CD4-positive, alpha-beta T cell treated with Interferon gamma for 1 hour (primary cell): ENCODE data around the gene C4orf17.
"Not testable (repeated sequence)": the region's sequence is repeated elsewhere in the genome, so short reads cannot be mapped to it uniquely, and the experiment has no call there.

Source experiments
- DNase-seq: peaks from one replicate; pipeline ENCODE4 v3.0.0-alpha.2; 2020

The C4orf17 gene

DNA sequence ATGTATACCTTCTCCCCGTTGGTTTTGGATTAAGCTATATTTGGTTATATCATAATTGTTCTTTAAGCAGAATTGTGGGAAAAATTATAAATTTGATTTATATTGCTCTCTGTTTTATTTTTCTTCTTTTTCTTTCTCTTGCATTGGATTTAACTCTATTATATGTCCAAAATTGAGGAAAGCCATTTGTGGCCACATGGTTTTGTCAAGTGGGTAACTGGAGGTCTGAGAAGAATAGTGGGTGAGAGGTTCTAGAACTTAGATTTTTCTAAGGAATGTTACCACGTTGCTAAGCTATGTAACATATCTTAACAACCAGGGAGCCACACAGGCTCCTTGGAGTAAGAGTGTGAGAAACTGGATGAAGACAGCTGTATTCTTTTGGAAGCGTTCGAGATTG is at the start of gene C4orf17:
C4orf17 (plus strand) TSS at position 301 of the 400 bp plus-strand sequence. CDS start 2,061 bp downstream, outside the sequence.
- DNase-seq, result no peak

DNA sequence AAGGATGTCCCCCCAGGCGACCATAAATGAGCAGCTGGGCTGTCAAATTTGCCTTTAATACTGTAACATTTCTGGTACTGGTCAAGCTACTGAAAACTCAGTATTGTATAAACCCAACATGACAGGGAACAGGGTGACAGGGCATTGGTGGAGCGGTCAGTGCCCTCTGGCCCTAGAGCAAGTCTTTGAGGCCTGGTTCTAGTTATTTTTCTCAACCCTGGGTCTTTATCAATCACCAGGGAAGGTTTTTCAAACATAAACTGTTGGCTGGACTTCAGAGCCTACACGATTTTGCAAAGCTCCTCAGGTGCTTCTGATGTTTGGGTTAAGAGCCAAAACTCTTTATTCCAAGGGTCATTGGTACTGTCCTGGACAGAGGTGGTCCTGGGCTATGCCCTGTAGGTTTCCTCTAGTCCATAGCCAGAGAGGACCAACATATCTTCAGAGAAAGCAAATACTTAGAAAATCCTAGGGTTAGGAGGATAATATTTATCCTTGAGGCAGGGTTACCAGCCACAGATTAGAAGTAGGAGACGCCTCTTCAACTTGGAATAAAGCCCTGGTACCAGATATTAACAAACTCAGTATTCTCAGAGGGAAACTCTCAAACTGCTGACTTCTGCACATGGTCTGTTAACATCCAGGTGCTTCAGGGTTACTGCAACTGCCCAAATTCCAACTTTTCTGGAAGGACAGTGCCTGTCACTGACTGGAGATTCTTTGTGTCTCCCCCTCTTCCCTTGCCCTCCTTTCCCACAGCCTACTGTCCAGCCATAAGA is 49.0 kb upstream of the C4orf17 start:
- DNase-seq, result no peak

DNA sequence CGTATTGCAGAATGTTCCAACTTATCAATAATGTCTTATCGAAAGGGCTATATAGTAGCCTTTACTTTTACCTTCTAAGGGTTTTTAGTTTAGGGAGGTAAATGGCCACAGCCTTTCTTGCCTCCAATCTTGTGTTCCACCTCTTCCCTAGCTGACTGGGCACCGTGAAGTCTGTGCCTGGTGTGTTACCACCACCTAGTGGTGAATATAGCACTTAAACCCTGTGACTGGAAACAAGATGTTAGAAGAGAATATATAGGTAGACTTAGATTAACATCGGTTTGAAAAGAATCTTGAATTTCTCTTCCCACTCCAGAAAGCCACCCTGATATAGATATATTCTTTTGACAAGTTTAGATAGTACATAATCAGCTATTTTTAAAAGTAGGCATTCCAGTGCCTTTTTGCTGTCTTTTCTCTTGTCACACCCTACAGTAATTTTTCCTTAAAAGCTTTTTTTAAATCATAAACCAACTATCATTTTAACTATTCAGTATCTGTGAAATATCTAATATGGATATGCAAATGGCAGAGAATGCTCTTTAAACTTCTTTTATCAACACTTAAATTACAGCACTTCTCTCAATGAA is 47.9 kb upstream of the C4orf17 start:
- DNase-seq, result no peak

DNA sequence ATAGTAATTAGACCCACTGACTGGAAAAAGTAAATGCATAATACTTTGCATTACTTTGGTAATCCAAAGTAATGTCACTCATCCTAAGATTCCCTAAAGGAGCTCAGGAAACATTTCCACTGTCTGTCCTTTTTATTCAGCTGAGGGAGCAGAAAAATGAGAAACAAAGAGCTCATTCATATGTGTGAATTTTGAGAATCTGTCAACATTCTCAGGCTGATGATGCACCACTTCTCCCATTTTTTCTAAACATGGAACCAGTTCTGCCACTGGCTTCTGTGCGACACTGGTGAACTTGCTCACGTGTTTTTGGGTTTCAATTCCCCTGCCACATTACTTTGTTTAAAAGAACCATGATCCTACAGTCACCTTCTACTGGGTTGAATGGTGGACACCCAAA is 47.3 kb upstream of the C4orf17 start:
- DNase-seq, result no peak

DNA sequence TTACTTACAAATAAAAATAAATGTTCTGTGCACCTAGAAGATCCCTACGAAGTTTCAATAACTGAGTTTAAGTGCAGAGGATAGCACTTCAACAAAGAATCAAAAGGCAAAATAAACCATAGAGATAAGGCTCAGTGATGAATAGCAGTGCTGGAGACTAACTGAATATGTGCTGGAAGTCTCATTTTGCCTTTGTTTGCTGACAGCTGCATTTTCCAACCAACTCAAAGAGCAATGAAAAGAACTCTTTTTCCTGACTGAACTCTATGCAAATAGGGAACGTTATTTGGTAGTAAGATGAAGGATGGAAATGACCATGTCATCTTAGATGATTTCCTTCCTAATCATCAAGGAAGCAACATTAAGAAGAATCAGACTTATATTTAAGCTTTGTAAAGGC is 42.9 kb upstream of the C4orf17 start:
- no peak for DNase-seq

DNA sequence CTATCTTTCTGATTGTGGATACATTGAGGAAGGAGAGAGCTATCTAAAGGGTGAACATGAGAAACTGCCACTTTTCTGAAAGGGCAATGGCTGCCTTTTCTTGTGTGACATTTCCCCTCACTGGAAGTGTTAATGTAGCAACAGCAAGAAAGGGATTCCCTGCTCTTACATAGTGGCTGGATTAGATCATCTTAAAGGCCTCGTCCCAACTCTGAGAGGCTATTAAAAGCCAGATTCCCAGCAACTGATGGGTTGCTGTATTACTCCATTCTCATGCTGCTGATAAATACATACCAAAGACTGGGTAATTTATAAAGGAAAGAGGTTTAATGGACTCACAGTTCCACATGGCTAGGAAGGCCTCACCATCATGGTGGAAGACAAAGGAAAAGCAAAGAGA is 41.9 kb upstream of the C4orf17 start:
- no peak for DNase-seq

DNA sequence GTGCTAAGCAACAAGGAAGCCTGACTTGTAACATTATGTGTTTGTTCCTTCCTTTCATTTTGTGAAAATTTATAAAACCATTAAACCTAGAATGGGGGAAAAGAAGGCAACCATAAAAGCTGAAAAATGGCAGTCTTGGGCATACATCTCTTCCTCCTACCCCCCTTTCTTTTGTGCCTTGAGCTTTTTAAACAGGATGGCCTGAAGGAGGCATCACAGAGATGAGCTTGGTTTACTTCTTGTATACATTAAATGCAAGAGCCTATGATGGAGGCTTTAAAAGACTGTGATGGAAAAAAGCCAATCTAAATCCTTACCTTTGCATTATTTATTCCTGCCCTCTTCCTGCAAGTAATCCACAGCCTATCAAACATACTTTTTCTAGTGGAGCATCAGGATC is 39.5 kb upstream of the C4orf17 start:
- no peak for DNase-seq

DNA sequence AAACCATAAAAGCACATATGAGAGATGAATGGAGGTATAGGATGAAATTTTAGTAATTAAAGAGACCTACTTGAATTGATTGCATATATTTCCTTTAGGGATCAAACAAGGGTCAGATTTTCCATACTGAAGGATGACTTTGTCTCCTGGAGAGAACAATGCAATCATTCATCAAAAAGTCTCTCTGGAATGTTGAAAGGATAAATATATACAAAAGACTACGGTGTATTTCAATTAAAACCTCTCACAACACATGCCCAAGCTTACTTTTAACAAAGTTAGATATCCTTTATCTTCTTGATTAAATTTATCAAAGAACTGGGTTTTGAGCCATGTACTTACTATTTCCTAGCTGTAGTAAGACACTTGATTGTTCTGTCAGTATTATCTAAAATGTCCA is 38.9 kb upstream of the C4orf17 start:
- DNase-seq, result no peak

DNA sequence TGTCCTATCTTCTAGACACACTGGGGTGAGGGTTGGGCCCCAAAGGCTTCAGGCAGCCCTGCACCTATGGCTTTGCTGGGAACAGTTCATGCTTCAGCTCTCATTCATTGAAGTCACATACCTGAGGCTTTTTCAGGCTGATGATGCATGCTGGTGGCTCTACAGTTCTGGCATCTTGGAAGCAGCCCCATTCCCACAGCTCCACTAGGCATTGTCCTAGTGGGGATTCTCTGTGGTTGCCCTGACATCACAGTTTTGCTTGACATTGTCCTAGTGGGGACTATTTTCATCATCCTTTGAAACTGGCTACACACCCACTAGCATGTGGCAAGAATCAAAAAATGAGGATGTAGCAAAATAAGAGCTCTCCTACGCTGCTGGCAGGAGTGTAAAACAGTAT is 37.7 kb upstream of the C4orf17 start:
- DNase-seq, result no peak

DNA sequence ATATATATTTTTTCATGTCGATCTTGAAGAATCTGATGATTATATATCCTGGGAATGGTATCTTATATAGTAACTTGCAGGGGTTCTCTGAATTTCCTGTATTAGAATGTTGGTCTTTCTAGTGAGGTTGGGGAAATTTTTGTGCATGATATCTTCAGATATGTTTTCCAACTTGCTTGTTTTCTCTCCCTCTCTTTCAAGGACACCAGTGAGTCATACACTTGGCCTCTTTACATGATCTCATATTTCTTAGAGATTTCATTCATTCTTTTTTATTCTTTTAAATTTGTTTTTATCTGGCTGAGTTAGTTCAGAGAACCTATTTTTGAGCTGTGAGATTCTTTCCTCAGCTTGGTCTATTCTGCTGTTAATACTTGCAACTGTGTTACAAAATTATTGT is 27.2 kb upstream of the C4orf17 start:
- no peak for DNase-seq

DNA sequence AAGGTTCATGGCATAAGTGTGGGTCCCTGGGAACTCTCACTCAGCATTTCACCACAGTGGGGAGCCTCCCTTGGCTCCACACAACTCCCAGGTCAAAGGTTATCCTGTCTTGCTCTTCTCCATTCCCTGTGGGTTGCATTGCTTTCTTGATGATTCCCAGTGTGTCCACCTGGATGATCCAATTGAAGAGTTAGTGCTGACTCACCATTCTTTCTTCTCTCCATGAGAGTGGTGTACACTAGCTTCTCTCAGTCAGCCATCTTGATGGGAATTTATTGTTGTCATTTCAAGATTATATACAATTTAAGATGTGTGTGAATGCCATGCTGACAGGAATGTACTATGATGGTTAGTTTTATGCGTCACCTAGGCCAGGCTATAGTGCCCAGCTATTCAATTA is 25.6 kb upstream of the C4orf17 start:
- no peak for DNase-seq

DNA sequence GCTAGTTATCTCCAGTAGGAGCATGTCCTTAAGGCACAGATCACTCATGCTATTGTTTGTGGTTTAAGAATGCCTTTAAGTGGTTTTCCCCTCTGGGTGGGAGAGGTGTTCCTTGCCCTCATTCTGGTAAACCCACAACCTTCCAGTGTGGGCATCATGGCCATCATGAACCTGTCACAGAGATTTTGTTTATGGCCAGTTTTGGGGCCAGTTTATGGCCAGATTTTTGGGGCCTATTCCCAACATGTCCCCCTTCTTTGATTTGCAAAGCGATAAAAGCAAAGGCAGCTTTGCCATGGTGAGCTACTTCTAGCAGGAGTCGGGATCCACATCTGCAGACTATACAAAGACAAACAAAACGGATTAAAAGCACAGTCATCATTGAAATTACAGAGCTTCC is 24.2 kb upstream of the C4orf17 start:
- not testable (repeated sequence) for DNase-seq

DNA sequence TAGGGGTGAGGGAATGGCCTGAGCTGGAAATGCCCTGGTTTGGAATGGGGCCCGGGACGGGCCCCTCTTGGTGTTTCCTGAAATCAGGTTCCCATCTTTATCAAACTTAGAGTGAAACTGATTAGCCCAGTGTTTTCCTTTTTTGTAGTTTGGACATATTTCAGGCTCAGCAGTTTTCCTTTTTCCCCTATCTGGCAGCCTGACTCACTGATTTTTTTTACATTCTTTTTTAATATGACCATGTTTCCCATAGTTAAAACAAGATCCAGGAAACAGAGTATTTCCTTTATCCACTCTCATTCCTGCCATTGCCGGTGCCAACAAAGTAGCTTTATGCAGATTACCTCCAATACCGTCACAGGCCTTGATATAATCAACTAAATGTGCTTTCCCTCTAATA is 20.5 kb upstream of the C4orf17 start:
- no peak for DNase-seq

DNA sequence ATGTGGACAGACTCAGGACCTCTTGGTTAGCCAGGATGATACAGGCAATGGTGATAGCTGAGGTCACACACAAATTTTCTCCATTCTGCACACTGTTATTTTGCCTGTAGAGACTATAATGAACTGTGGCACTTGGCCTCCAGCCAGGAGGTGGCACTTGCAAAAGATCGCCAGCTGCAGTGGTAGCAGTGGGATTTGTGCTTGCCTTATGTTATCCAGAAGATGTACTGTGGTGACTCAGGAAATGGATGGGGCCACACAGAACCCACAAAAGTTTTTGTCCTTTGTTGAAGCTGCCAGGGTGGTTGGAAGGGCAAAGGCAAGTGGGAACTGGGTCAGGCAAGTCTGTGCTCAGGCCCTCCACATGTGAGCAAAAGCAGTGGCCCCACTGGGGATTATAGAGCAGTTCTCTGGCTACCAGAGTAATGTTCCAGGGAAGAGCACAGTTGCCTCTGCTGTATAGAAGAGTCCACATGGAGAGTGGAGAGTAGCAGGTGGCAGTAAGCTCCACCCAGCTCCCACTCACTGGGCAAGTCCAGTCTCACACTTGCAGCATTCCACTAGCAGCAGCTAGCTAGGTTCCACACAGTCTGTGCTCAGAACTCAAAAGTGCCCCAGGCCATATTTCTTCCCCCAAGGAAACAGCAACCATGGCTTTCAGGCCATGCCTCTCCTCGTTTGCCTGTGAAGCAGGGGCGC is 5.9 kb upstream of the C4orf17 start:
- DNase-seq, result no peak

DNA sequence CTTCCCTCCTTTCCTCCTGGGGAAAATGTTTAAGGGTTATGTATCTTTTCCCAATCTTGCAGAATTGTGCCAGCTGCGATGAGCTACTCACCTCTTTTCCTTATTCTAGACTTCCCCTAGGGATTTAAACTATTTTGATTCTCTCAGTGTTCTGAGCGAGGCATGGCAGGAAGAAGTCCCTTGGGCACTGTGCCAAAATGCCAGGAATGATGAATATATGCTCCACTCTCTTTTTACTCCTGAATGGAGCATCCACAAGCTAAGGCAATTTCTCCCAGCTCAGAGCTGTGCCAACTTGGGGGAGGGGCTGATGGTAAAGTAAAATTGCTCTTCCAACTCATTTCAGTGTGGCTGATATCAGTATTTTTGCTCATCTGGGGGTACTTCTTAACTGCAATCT is 4.0 kb upstream of the C4orf17 start:
- no peak for DNase-seq

DNA sequence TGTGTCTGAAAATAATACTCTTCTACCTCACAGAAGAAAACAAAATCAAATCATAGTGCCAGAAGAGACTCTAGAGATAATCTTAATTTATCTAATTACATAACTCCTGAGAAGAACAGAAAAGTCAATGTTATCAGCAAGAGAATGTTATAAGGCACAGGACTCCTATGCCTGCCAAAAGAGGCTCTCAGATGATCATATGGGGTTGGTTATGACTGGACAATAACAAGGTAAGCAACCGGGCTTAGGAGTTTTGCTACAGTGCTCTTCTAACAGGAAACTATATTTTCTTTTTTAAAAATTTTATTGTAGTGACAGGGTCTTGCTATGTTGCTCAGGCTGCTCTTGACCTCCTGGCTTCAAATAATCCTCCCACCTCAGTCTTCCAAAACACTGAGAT is 3.5 kb upstream of the C4orf17 start:
- DNase-seq, result no peak

DNA sequence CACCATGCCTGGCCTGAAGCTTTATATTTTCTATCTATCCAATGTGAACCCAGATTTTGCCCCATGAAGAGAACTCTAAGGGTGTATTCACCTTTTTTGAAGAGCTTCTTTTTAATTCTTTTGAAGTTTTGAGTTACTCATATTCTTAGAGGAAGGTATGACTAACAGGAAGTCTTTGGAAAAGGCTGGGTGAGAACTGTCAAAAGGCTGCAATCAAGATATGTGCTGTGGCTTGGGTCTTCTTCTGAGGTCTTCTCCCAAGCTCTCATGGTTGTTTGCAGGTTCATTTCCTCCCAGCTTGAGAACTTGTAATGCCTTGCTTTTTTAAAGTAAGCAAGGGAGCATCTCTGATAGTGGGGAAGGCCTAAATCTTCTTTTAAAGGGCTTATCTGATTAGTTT is 3.1 kb upstream of the C4orf17 start:
- DNase-seq, result no peak

DNA sequence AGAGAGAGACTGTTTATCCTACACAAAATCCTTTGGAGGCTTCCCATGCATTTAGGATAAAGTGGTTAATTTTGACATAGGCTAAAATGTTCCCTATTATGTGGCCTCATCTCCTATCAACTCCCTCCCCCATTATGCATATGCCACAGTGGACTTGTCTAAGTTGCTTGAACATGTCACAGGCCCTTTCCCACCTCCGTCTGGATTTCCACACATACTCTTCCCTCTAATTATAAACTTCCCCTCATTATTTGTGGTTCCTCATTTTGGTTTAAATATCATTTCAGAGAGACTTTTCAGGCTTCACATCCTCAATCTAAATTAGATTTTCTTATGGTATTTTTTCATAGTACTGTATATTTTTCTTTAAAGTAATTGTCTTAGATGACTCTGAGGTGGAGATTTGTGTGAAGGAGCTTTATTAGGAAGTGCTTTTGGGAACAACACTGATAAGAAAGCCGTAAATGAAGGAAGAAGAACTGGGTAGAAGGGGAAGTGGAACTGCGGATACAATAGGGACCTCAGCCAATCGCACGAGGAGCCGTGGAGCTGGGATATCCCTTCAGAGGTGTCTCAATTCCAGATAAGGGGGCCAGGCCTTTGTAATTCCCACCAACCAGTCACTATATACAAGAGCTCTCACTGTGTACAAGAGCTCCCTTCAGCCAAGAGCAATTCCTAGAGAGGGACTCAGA is 7.9 kb downstream of the C4orf17 start:
- no peak for DNase-seq

DNA sequence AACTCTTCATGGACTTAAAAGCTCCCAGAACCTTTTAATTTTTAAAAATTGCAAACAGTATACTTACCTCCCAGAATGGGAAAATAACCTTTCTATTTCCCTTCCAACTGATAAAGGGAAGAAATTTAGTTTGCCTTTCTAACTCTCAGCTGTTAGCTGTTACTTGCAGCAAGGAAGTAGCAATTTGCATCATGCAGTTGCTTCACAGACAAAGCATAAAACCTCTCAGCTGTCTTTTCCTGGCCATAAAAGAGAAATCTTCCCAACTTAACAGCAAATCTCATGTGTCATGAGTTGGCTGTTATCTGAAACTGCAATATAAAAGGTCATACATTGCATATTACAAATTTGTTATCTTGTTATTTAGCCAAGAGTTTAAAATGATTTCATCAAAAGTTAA is 18.4 kb downstream of the C4orf17 start:
- no peak for DNase-seq

DNA sequence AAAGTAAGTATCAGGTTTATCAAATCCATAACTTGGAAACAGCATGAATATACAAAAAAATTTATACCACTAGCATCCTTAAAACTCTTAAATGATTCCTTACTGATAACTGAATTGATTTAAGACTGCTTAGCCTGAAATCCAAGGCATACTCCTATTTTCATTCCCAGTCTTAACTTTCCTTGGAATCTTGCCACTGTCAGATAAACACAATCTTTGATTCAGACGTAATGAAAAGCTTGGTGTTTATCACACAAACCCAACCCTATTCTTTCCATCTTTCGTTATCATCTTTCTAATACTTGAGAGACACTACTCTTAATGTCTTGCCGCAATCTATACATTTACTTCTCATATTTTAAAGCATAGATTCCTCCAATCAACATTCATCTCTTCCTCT is 19.1 kb downstream of the C4orf17 start:
- no peak for DNase-seq

DNA sequence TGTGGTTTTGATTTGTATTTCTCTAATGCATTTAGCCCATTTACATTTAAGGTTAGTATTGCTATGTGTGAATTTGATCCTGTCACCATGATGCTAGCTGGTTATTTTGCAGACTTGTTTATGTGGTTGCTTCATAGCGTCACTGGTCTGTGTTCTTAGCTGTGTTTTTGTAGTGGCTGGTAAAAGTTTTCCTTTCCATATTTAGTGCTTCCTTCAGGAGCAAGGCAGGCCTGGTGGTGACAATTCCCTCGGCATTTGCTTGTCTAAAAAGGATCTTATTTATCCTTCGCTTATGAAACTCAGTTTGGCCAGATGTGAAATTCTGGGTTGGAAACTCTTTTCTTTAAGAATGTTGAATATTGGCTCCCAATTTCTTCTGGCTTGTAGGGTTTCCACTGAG is 23.9 kb downstream of the C4orf17 start:
- not testable (repeated sequence) for DNase-seq

DNA sequence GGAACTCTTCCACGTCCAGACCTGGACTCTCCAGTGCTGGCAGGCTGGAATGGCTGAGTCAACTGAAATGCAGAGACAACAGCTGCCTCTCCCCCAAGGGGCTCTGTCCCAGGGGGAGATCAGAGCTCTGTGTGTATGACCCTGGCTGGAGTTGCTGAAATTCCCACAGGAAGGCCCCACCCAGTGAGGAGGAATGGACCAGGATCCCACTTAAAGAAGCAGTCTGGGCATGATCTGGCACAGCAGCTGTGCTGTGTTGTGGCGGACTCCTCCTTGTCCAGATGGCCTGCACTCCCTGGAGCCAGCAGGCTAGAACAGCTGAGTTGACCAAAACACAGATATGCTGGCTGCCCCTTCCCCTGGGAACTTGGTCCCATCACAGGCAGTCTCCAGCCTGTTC is 25.4 kb downstream of the C4orf17 start:
- DNase-seq, result no peak

DNA sequence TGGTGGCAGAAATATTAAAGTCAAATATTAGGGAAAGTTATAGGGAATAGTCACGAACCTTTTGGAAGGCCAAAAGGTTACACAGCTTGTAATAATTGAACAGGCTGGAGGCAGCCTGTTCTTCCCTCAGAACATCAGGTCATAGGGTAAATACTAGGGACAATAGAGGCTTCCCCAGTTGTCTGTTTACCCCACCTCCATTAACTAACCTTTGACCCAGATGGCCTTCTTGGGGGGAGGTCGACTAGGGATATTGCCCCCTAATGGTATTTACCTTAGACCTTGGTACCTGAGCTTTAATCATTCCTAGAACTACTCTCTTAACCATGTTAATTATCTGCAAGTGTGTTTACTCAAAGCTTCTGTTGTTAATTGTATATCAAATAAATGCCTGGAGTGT is 26.0 kb downstream of the C4orf17 start:
- no peak for DNase-seq

DNA sequence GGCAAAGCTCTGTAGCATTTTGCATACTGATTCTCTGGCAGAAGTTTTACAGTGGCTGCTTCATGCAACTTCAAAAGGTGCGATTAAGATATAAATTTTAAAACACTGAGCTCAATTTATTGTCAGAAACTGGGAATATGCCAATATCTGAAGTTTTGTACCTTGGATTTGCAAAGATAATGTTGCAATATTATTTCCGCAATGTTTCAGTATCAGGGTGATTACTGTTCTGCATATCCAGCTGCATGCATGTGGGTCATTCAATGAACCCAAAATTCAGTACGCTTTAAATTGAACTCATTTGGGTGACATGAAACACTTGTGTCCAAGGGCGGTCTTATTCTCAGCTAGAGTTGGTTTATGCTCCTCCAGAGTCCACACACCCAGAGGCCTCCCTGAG is 26.9 kb downstream of the C4orf17 start:
- no peak for DNase-seq
